Renal pelvis (tissue), 12 donors: ENCODE data around the gene LTBP3. TPM values are rescaled to one million over a fixed set of nuclear protein-coding genes. Genes with fewer than 3 reads are reported as not detected.
A peak's percentile ranks its signal among the peaks of the same experiment; 100 is the strongest.

Source experiments
- DNase-seq: peaks from one replicate; pipeline ENCODE4 v3.0.0-alpha.2; 2013
- long read RNA-seq, 16 experiments: transcript quantifications; one replicate each; lab custom pipeline, GENCODE V29; 2026
- polyA plus RNA-seq, 3 donors: library from polyadenylated mRNA; unstranded; fragments of 120-200 nt; gene quantifications; one replicate each; pipeline ENCODE4 v1.2.1, GENCODE V29; 2013; ENCODE audit not compliant: insufficient read length in 3 of 3

LTBP3 gene
- polyA plus RNA-seq = 100 to 1,000 TPM; 132 to 148 (median 146) TPM
- long read RNA-seq, donor 1, partial matches to known transcripts = 8 of 12 reads
- long read RNA-seq, donor 1, other reads (novel, unspliced or antisense) = 0 of 12 reads
- long read RNA-seq, donor 2, partial matches to known transcripts = 311 of 330 reads
- long read RNA-seq, donor 2, other reads (novel, unspliced or antisense) = 10 of 330 reads
- long read RNA-seq, donor 3, partial matches to known transcripts = 27 of 35 reads
- long read RNA-seq, donor 3, other reads (novel, unspliced or antisense) = 0 of 35 reads
- long read RNA-seq, donor 4, transcript LTBP3-220 (6 exons, 748 nt) = major isoform, 5 of 26 reads
- long read RNA-seq, donor 4, partial matches to known transcripts = 21 of 26 reads
- long read RNA-seq, donor 4, other reads (novel, unspliced or antisense) = 0 of 26 reads
- long read RNA-seq, donor 5, partial matches to known transcripts = 11 of 14 reads
- long read RNA-seq, donor 5, other reads (novel, unspliced or antisense) = 0 of 14 reads
- long read RNA-seq, donor 6, partial matches to known transcripts = 15 of 18 reads
- long read RNA-seq, donor 6, other reads (novel, unspliced or antisense) = 0 of 18 reads
- long read RNA-seq, donor 7, partial matches to known transcripts = 46 of 57 reads
- long read RNA-seq, donor 7, other reads (novel, unspliced or antisense) = 0 of 57 reads
- long read RNA-seq, donor 8, transcript LTBP3-214 (10 exons, 1,889 nt) = major isoform, 5 of 153 reads
- long read RNA-seq, donor 8, partial matches to known transcripts = 141 of 153 reads
- long read RNA-seq, donor 8, other reads (novel, unspliced or antisense) = 0 of 153 reads
- long read RNA-seq, donor 9, partial matches to known transcripts = 38 of 42 reads
- long read RNA-seq, donor 9, other reads (novel, unspliced or antisense) = 0 of 42 reads
- long read RNA-seq, donor 10, partial matches to known transcripts = 45 of 56 reads
- long read RNA-seq, donor 10, other reads (novel, unspliced or antisense) = 5 of 56 reads
- long read RNA-seq, donor 11, partial matches to known transcripts = 45 of 49 reads
- long read RNA-seq, donor 11, other reads (novel, unspliced or antisense) = 0 of 49 reads
- long read RNA-seq, donor 12, partial matches to known transcripts = 64 of 87 reads
- long read RNA-seq, donor 12, other reads (novel, unspliced or antisense) = 6 of 87 reads
- long read RNA-seq, donor 13, partial matches to known transcripts = 14 of 18 reads
- long read RNA-seq, donor 13, other reads (novel, unspliced or antisense) = 0 of 18 reads
- long read RNA-seq, donor 14 = 0 reads
- long read RNA-seq, donor 15, partial matches to known transcripts = 75 of 82 reads
- long read RNA-seq, donor 15, other reads (novel, unspliced or antisense) = 0 of 82 reads
- long read RNA-seq, donor 16, partial matches to known transcripts = 20 of 27 reads
- long read RNA-seq, donor 16, other reads (novel, unspliced or antisense) = 0 of 27 reads

GRCh38 chr11:65558002-65558929 is at the start of gene LTBP3:
TSS of gene LTBP3 (minus strand) at chr11:65558359. CDS start at chr11:65557959, 400 bp downstream.
- peak; percentile 86 for DNase-seq

- peak; percentile 97 for DNase-seq
Measured at GRCh38 chr11:65606876-65607613, 48.9 kb upstream of the LTBP3 start.

GRCh38 chr11:65604258-65604657 is 46.1 kb upstream of the LTBP3 start:
- DNase-seq = no peak

- no peak for DNase-seq
Measured at GRCh38 chr11:65599955-65600246, 41.7 kb upstream of the LTBP3 start.

GRCh38 chr11:65599216-65599954 is 41.2 kb upstream of the LTBP3 start:
- no peak for DNase-seq

- no peak for DNase-seq
Measured at GRCh38 chr11:65598258-65598699, 40.1 kb upstream of the LTBP3 start.

GRCh38 chr11:65596520-65596919 is 38.4 kb upstream of the LTBP3 start:
- DNase-seq = no peak

- DNase-seq = no peak
Measured at GRCh38 chr11:65595543-65596281, 37.6 kb upstream of the LTBP3 start, which contains the start of gene KCNK7. TSS of gene KCNK7 (minus strand) at chr11:65595800. CDS start at chr11:65595772, 28 bp downstream.

GRCh38 chr11:65595131-65595530 is 37.0 kb upstream of the LTBP3 start:
- no peak for DNase-seq

GRCh38 chr11:65593518-65594414 is 35.6 kb upstream of the LTBP3 start:
- no peak for DNase-seq

GRCh38 chr11:65592858-65593517 is 34.8 kb upstream of the LTBP3 start:
- DNase-seq = no peak

GRCh38 chr11:65591939-65592857 is 34.0 kb upstream of the LTBP3 start:
- no peak for DNase-seq

GRCh38 chr11:65590240-65590738 is 32.1 kb upstream of the LTBP3 start:
- no peak for DNase-seq

- no peak for DNase-seq
Measured at GRCh38 chr11:65589444-65590239, 31.5 kb upstream of the LTBP3 start.
